CD4-positive, alpha-beta T cell treated with Interleukin-4 for 1 hour (primary cell): ENCODE results near the gene CTNND2.
"Not testable (repeated sequence)": the region's sequence is repeated elsewhere in the genome, so short reads cannot be mapped to it uniquely, and the experiment has no call there.

ENCODE experiments used
- DNase-seq, 2 donors: peaks; one replicate each; pipeline ENCODE4 v3.0.0-alpha.2; 2020 to 2022

Gene CTNND2

DNA sequence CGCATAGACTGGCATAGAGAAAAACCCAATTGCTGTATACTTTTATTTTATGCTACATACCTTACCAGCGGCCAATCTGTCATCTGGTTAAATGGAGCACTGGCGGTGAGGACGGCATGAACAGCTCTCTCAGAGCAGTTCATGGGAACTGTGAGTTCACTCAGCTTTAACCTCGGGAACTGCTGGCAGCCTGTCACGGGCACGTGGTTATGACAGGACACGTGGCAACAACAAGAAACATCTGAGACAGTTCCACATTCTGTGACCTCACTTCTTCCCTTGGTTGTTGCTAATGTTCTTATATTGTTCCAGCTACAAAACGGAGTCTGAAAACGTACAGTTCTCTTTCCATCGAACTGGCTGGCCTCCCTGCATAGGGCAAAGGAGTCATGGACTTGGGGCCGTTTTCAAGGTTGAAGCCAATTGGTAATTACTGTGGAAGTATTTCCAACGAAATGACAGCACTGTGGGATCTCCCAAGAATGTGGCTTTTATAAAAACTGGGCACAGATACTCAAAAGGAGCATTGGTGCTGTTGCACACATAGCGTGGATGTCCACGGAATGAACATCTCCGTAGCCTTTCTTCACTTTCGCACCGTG is 896.9 kb downstream of the CTNND2 start:
- no peak for DNase-seq

DNA sequence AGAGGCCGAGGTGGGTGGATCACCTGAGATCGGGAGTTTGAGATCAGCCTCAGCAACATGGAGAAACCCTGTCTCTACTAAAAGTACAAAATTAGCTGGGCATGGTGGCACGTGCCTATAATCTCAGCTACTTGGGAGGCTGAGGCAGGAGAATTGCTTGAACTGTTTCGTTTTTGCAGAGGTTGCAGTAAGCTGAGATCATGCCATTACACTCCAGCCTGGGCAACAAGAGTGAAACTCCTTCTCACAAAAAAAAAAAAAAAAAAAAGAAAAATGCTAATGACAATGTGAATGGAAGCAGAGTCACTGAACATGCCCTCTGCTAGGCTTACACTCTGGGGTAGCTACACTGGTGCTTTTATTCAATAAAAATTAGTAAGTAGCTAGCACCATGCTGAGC is 899.7 kb downstream of the CTNND2 start:
- not testable (repeated sequence) for DNase-seq

DNA sequence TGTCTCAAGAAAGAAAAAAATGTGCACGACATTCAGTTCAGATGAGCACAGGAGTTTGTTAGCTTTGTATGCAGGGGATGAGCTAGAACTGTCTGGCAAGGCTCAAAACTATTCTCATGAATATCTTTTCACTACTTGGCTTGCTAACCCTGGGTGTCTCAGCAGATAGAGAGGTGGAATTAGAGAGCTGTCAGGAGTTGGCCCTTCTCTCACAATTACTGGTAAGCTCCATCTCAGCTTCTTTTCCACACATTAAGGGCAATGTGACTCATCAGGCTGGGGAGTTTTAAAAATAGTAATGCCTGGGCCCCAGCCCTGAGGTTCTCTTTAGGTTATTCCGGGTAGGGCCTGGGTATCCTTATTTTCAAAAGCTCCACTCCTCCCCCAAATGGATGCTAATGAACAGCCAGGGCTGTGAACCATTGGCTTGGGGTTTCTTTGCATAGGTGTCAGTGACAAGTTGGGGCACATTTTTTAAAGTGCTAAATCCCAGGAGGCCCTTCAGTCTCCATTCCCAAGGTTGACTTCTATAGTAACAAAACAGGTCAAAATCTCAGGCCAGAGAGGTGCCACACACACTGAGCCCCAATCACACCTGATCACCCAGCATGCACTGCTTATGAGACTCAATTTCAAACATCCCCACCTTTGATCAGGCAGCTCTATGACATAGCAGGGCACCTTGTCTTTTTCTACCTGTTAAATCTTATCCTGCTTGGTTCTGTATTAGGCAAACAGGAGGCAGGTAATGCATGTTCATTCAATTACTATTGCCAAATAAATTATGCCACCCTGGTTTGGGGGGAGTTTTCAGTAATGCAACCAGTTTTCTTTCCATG is 903.5 kb downstream of the CTNND2 start:
- DNase-seq, result no peak

DNA sequence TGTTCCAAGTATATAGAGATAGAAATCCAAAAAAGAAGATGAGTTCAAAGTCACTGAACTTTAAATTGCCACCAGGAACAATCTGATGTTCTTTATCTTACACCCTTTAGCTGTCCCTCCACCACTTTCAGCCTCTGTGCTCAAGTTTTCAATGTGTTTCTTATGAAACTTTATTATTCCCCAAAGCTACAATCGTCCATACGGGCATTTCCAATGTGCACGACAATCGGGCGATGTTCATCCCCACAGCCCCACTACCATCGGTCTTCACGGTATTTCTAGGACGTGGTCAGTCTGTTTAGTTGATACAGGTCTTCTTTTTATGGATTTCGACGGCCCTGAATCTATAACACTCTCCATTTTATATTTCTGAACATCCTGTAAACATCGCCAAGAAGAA is 904.5 kb downstream of the CTNND2 start:
- DNase-seq, result no peak

DNA sequence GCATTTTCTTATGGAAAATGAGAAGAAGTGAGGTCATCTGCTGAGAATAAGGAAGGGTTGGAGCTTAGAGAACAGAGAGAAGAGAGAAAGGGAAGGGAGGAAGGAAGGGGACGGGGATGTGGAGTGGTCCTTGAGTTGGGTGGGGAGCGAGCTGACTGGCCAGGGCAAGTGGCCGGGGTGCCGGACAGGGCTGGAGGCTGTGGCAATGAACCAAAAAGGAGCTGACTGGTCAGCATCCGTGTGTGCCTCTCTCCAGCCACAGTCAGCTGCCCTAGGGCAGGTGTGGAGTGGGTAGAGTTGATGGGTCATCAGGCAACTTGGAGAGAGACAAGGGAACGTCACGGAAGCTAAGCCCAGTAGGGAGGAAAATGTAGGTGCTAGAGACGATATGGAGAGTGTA is 908.4 kb downstream of the CTNND2 start:
- DNase-seq, result no peak

DNA sequence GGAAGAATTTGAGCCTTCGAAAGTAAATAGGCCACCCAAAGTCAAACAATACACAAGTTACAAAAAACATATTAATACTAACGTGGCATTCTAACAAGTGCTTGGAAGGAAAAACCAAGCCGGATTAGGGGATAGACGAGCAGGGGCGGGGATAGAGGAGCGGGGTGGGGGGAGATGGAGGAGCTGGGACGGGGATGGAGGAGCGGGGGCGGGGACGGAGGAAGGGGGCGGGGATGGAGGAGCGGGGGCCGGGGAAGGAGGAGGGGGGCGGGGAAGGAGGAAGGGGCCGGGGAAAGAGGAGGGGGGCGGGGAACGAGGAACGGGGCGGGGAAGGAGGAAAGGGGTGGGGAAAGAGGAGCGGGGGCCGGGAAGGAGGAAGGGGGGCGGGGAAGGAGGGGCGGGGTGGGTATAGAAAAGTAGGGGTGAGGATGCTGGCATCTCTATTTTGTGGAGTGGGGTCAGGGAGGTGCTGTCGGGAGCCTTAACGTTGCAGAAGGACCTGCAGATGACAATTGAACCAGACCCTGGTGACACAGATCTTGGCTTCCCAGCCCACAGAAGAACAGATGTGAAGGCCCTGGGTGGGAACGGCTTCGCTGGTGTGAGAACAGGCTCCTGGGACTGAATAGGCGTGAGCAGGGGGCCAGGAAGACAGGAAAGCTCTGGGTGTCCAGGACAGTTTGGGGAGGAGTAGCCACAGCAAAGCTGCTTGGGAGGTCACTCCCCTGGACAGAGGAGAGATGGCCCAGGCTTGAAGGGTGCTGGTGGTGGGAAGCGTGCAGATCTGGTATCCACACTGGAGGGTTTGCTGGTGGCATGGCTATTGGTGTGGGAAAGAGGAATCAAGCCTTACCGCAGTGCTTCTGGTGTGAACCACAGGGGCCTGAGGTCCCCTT is 909.9 kb downstream of the CTNND2 start:
- no peak for DNase-seq

DNA sequence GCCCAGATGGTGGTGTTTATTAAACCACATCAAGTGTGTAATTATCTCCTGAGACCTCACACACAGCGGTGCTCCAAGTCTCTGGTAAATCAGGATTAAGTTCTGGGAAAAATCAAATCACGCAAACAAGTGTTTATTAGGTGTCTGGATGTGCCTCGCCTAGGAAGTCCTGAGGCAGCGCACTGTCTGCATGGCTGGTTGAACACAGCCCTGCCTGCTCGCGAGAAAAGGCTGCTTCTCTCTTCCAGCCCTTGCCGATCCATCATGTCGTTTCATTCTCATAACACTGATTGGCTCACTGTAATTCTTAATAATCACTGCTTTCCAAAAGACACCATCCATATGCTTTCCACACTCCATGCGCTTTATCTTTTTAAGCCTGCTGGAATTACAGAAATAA is 913.6 kb downstream of the CTNND2 start:
- DNase-seq, result no peak

DNA sequence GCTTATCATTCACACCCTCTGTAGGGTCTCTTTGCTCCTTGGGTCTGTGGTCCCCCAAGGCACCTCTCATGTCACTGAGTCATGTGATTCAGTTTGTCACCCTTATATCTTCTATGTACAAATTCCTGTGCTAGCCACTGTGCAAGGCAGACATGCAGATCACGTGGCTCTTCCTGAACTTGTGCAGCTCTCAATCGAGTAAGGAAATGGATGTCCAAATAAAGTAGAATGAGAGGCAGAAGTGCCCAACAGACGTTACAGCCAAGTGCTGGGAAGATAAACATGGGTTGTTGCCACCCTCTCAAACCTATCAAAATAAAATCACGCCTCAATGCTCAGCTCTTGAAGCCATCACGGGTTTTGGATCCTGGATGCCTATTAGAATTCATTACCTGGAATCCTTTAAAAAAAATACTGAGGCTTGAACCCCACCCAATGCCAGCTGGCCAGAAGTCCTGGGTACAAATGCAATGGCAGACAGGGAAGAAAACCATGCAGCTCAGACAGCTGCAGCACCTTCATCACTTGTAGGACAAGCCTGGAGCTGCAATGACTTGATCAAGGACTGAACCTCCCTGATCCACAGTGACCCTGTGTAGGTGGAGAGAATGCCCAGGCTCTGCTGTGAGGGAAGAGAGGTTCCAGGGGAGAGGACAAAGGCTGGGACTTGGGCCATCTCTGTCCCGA is 914.5 kb downstream of the CTNND2 start:
- no peak for DNase-seq

DNA sequence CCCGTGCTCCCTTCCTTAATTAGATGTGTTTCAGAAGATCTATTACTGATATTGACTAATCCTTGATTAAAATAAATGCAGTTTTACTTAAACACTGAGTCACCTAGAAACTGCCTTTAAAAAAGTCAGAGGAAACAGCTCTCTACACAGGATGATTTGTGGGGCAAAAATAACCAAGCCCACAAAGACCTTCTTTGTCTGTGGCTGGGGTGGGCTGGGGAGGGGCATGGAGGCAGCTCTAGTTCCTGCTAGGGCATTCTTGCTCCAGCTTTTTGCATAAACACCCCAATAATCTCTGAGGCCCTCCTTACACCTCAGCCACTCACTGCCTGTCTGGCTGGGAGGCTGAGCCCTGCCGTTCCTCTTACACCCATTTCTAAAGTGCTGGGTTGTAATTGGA is 915.6 kb downstream of the CTNND2 start:
- DNase-seq, result no peak

DNA sequence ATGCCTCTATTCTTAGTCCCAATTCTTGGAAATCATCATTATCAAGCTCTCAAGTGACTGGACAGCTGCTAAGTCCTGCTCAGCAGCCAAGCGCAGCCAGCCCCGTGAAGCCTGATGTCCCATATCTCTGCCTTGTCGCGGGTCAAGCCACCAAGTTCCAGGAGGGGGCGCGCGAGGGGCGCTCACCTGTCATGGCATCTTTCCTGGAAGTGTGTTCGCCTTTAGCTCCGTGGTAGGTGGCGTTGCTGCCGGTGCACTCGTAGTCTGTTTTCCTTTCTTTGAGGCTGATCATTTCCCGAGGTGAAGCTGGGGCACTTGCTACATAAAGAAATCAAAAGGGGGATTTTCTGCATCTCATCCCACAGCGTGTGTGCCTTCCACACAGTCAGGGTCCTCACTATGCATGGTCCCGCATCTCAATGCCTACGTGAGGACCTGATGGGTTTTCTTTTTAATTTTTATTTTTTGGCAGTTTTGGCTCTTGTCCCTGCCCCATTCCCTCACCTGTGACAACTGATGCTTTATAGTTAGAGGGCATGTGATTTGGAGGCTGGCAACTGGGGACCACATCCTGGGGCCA is 916.2 kb downstream of the CTNND2 start:
- peak; percentile 46 to 56 for DNase-seq

DNA sequence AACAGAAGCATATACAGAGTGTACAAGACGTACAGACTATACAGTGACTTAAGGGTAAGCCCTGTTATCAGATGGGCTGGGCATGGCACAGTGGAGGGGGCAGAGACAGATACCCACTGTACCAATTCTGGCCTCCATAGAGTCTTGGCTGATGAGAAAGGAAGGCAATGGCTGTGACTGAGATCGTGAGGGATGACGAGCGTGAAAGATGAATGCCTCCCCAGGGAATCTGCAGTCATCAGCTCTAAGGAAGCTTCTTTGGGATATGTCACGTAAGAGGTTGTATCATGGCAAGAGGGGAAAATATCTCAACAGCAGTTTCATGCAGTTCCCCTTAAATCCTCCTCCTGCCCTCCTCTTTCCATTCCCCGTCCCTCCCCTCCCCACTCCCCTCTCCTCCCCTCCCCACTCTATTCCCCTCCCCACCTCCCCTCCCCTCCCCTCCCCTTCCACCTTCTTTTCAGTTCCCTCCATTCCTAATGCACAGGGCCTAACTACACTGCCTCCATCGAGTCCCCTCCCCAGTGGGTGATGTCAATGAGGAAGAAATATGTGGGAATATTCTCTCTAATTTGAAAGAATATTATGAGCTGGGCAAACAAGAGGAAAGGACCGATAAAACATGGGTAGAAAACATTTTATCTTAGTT is 916.8 kb downstream of the CTNND2 start:
- no peak for DNase-seq

DNA sequence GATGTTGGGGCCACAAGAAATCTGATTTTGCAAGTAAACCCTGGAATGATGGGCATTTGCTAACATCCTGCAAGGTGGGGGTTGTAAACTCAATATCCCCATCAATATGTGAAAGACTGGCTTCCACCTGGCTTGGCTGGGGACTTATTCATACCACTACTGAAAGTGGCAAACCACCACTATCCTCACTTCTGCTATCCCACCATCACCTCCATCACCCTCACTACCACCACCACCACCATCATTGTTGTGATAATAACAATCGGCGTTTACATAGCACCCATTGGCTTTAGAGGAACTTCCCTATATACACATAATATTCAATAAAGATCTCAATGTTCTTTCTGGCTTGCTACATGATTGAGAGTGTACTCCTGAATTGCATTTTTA is 918.5 kb downstream of the CTNND2 start:
- no peak for DNase-seq

DNA sequence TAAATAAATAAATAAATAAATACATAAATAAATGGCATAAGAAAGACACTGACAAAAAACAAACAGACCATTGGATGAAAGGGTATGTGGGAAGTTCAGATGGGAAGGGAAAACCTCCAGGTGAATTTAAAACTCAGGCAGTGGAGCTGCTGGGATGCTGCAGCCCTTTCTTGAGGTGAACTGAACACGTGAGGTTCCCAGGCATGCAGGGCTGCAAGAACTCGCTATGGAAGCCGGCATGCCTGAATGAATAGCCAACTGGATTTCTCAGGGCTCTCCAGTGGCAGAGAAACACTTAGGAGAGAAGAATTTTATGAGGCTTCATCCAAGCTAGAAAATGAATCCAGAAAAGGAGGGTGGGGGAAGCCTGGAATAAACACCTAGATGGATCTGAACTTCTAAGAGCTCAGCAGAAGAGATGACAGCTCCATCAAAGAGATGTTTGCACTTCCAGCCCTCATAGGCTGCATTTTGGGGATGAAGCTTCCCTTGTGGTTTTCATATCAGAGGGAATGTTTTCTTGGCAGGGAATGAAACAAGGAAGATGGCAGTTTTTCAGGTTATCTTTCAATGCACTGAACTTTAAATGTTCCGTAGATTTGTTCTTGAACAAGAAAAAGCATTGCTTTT is 919.0 kb downstream of the CTNND2 start:
- no peak for DNase-seq

DNA sequence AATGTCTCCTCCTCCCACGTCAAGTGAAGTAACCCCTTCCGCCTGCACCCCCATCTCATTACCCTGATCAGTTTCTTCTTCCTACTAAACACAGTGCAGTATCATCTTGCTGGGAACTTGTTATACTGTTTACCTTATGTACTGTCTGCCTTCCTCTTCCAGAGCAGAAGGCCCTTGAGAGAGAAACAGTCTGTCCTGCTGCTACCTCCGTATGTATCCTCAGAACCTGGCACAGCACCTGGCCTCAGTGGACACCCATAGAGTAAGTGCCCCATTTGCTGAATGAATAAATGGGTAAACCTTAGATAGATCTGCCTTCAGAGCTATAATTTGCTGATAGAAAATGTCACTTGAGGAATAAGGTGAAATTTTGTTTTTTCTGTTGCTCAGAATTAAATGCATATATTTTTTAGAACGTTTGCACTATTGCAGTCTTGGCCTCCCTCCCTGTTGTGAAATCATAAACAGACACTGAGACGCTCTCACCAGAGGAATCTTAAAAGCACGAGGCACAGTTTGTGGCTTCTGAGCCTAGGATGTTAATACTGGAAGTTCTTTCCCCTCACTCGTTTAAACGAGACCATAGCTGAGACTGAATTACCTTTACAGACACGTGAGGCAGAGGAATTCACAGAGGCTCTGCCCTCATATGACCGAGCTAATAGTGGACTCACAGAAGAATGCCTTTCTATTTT is 920.1 kb downstream of the CTNND2 start:
- DNase-seq, result no peak

DNA sequence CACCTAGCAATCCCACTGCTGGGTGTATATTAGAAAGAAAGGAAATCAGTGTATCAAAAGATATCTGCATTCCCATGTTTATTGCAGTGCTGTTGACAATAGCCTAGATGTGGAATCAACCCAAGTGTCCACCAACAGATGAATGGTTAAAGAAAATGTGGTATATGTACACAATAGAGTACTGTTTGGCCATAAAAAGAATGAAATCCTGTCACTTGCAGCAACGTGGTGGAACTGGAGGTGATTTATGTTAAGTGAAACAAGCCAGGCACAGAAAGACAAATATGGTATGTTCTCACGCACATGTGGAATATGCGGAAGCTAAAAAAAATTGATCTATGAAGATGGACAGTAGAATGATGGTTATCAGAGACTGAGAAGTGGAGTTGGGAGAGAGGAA is 921.6 kb downstream of the CTNND2 start:
- DNase-seq, result no peak

DNA sequence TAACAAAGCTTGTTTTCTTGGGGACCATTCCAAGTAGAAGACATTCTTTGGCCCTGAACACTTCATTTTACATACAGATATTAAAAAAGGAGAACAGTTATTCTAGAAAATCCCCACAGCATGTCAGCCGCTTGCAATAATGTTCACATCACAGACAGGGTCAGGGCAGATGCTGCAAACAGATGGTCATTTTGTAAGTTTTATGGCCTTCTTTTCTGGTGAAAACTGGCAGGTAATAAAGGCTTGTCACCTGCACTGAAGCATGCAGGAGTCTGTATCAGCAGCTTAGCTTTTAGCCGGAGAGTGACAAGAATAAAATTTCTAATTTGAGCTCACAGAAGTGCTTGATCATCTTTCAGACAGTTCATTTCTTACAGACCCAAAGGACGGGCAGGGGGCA is 922.3 kb downstream of the CTNND2 start:
- no peak for DNase-seq

DNA sequence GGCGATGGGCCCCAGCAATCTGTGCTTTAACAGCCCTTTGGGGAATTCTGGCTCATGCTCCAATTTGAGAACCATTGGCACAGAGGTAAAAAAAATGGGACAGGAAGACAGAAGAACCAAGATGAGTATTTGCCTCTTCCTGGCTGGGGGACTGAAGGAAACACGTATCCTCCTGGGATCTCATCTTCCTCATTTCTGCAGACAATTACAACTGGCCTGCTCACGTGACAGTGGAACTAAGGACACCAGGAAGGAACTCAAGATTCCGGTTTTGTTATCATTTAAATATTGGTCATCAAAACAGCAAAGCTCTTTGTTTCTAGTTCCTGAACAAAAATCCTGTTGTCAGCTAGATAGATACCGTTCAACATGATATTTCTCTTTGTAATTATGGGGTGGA is 927.2 kb downstream of the CTNND2 start:
- DNase-seq, result no peak

DNA sequence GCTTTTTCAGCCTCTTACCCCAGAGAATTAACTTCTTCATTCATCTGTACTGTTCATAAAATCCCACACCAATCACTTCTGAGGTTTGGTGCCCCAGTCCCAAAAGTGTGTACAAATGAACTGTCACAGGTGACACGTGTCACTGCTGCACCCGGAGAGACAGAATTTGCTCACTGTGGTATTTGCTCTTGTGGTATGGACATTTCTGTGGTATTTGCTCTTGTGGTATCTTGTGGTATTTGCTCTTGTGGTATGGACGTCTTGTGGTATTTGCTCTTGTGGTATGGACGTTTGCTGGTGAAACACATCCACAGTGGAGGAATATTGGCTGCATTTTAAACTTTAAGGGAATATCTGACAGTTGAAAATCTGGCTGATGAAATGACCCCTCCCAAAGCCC is 928.3 kb downstream of the CTNND2 start:
- no peak for DNase-seq

DNA sequence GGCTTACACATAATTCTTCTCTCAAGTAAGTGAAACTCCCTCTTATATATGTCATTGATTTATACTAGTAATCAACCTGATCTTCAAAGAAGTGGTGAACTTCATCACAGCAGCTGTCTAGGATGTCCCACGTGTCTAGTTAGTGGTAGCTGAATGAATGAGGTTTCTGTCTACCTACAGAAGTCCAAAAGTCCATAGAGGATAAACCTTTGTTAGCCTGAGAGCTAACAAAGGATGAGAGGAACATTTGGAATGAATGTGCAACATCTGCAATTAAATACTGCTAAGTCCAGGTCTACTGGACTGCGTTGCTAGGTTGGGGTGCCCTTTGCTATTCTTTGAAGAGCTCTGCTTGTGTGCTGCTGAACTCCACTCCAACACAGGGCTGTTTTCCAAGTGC is 929.4 kb downstream of the CTNND2 start:
- DNase-seq, result no peak

DNA sequence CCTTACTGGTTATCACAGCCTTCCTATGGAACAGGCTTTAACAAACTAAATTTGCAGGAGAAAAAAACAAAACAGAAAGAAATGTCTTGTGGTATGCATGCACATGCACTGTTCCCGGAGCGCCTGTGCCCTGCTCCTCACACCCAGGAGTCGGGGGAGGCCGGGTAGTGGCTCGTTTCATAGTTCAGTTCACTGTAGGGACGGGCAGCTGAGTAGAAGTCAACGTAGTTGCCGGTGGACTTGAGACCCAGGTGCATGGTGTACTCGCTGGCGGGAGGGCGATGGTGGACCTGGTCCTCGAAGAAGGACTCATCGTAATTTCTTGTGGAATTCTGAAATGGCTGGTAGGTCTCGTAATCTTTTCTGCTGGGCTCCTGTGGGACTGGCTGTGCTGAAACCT is 930.9 kb downstream of the CTNND2 start:
- no peak for DNase-seq

DNA sequence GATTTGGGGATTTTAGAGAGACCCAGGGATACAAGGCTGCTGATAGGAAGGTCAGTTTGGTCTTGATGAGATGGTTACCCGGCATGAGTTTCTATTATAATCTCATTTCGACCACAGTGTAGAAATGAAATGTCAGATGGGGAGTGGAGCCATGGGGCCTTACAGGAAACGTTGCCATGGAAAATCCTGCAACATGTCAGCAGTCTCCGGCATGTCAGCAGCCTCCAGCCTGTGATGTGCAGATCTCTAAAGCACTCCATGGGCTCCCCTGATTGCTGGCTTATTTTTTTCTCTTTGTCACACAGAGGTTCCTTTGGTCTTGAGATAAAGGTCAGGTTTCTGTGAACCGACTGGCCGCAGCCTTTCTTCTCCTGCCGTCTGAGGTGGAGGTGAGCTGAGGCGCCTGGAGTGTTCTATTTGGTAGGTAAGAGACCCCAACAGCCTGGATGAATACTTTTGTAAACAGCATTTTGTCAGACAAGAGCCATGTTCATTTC is 934.5 kb downstream of the CTNND2 start:
- no peak for DNase-seq
